CD14-positive monocyte (primary cell): ENCODE data around the gene ANKLE2. TPM values are rescaled to one million over a fixed set of nuclear protein-coding genes. Genes with fewer than 3 reads are reported as not detected.

Experiments used
- DNase-seq, 3 donors: peaks; one replicate each; pipeline ENCODE4 v3.0.0-alpha.2; 2011 to 2022
- H2AFZ ChIP-seq: 2 replicates; pipeline ENCODE4 v1.6.0; 2012; ENCODE audit warnings: mild to moderate bottlenecking, low read depth, low read length, inconsistent platforms; ENCODE audit not compliant: insufficient read depth, poor library complexity, severe bottlenecking
- H3K27ac ChIP-seq, 2 donors: 1 replicate in 1 of 2; 2 replicates in 1 of 2; pipeline ENCODE4 v1.5.1; 2012 to 2013; ENCODE audit warnings: low read length in 2 of 2, control low read depth in 1 of 2, inconsistent platforms in 1 of 2, low read depth in 1 of 2, mild to moderate bottlenecking in 1 of 2
- H3K27me3 ChIP-seq, 2 donors: one replicate each; pipeline versions ENCODE4 v1.6.0 to v1.6.1; 2011 to 2013; ENCODE audit warnings: low read length in 2 of 2; ENCODE audit not compliant: control insufficient read depth in 2 of 2, insufficient read depth in 2 of 2
- H3K36me3 ChIP-seq, 2 donors: replicated peaks in 1 of 2; 1 replicate in 1 of 2; 2 replicates in 1 of 2; pipeline versions ENCODE4 v1.5.1 to v1.6.1; 2012 to 2013; ENCODE audit warnings: low read length in 2 of 2, control low read depth in 1 of 2, inconsistent platforms in 1 of 2, mild to moderate bottlenecking in 1 of 2; ENCODE audit not compliant: insufficient read depth in 2 of 2, control insufficient read depth in 1 of 2
- H3K4me1 ChIP-seq, 2 donors: 1 replicate in 1 of 2; 2 replicates in 1 of 2; pipeline versions ENCODE4 v1.5.1 to v1.6.1; 2012 to 2013; ENCODE audit warnings: low read length in 2 of 2, control low read depth in 1 of 2, inconsistent platforms in 1 of 2, mild to moderate bottlenecking in 1 of 2, moderate library complexity in 1 of 2; ENCODE audit not compliant: insufficient read depth in 2 of 2, control insufficient read depth in 1 of 2
- H3K4me2 ChIP-seq: replicated peaks from 2 replicates; pipeline ENCODE3; 2012; ENCODE audit warnings: low read length, moderate library complexity, mild to moderate bottlenecking; ENCODE audit not compliant: poor library complexity, severe bottlenecking; ENCODE audit errors: extremely low read depth
- H3K4me3 ChIP-seq, 3 experiments: fragments of 200-600 bp in 1 of 3; sonication (generic) in 1 of 3; replicated peaks in 1 of 3; 1 replicate in 2 of 3; 2 replicates in 1 of 3; pipeline ENCODE4 v1.5.1; 2011 to 2013; ENCODE audit warnings: low read length in 3 of 3, mild to moderate bottlenecking in 3 of 3, control low read depth in 2 of 3, low read depth in 2 of 3, inconsistent platforms in 1 of 3, moderate library complexity in 1 of 3
- H3K79me2 ChIP-seq: 2 replicates; pipeline ENCODE4 v1.6.0; 2012; ENCODE audit warnings: mild to moderate bottlenecking, control low read depth, inconsistent platforms, low read length, moderate library complexity; ENCODE audit not compliant: insufficient read depth
- H3K9ac ChIP-seq: 2 replicates; pipeline ENCODE4 v1.6.0; 2017; ENCODE audit warnings: low read length, mild to moderate bottlenecking; ENCODE audit not compliant: insufficient read depth, poor library complexity, severe bottlenecking
- H3K9me3 ChIP-seq, 2 donors: replicated peaks in 1 of 2; 1 replicate in 1 of 2; 2 replicates in 1 of 2; pipeline versions ENCODE4 v1.5.1 to v1.6.1; 2012 to 2013; ENCODE audit warnings: low read length in 2 of 2, control low read depth in 1 of 2; ENCODE audit not compliant: control insufficient read depth in 1 of 2, insufficient read depth in 1 of 2
- H4K20me1 ChIP-seq: 2 replicates; pipeline ENCODE4 v1.6.0; 2012; ENCODE audit warnings: mild to moderate bottlenecking, low read length, control low read depth, moderate library complexity; ENCODE audit not compliant: insufficient read depth
- H3K27ac Mint-ChIP-seq, 7 donors: one replicate each; pipeline ENCODE4 v1.8.0; 2020; ENCODE audit warnings: mild to moderate bottlenecking in 7 of 7, mixed read lengths in 7 of 7, moderate library complexity in 6 of 7, inconsistent platforms in 2 of 7
- H3K27me3 Mint-ChIP-seq, 3 donors: one replicate each; pipeline ENCODE4 v1.8.0; 2021 to 2022; ENCODE audit warnings: low read depth in 3 of 3, mild to moderate bottlenecking in 3 of 3, mixed read lengths in 3 of 3, moderate library complexity in 3 of 3, inconsistent platforms in 1 of 3
- H3K36me3 Mint-ChIP-seq, 2 donors: one replicate each; pipeline ENCODE4 v1.8.0; 2020; ENCODE audit warnings: mixed read lengths in 2 of 2, inconsistent platforms in 1 of 2, mild to moderate bottlenecking in 1 of 2
- H3K4me1 Mint-ChIP-seq: one replicate; pipeline ENCODE4 v1.8.0; 2020; ENCODE audit warnings: mild to moderate bottlenecking, mixed read lengths
- H3K4me3 Mint-ChIP-seq, 2 donors: one replicate each; pipeline ENCODE4 v1.8.0; 2020; ENCODE audit warnings: mild to moderate bottlenecking in 2 of 2, mixed read lengths in 2 of 2, moderate library complexity in 1 of 2
- H3K9me3 Mint-ChIP-seq, 7 donors: one replicate each; pipeline ENCODE4 v1.8.0; 2020 to 2022; ENCODE audit warnings: mixed read lengths in 7 of 7, mild to moderate bottlenecking in 6 of 7, moderate library complexity in 6 of 7, inconsistent platforms in 2 of 7
- CTCF ChIP-seq: fragments of 200-600 bp; IDR thresholded peaks from one replicate; pipeline ENCODE4 v1.8.0; 2022; ENCODE audit warnings: antibody characterized with exemption, mild to moderate bottlenecking
- WGBS: methylation state at CpG from one replicate; pipeline ENCODE4 v1.1.5; 2013; ENCODE audit warnings: missing lambda C conversion rate; ENCODE audit not compliant: insufficient coverage; 5-methylcytosine and 5-hydroxymethylcytosine counted together
- intact Hi-C, 2 donors: fragments of 100-400 bp; cut with micrococcal nuclease; formaldehyde crosslinking; loops; one replicate each; pipeline versions ENCODE4 v1.15.0 to v1.15.1; 2023
- polyA plus RNA-seq, 3 donors: library from polyadenylated mRNA; depleted of rRNA in 1 of 3; unstranded in 2 of 3; stranded (reverse) in 1 of 3; fragments of 300-500 nt in 2 of 3; fragments of >200 nt in 1 of 3; fragmentation: Illumina TruSeq in 2 of 3; gene quantifications; 1 replicate in 2 of 3; 2 replicates in 1 of 3; pipeline ENCODE4 v1.2.3, GENCODE V29; 2012 to 2021

The ANKLE2 gene
- polyA plus RNA-seq, 3 donors = 10.1 to 88.4 (median 15.0) TPM

- TF ChIP-seq CTCF = no peak
- WGBS = 100% methylated on average over 1 of the region's 2 CpGs
- H3K36me3 Mint-ChIP-seq = peaks cover 82 to 97% of the 10 kb centered on the region in 2 donors
These were observed 37.9 kb downstream of the ANKLE2 start for GRCh38 chr12:132723764-132724140.

GRCh38 chr12:132723015-132723763 lies 38.4 kb downstream of the ANKLE2 start:
- Mint-ChIP-seq H3K9me3 (peaks cover 0 to 2% (median 0%) of the 10 kb centered on the region in 7 donors), H3K4me1 (no peaks in the 10 kb centered on the region), H3K27ac (peak overlapping the region in 3 of 7 donors; percentile 21 to 80 (median 44)), H3K36me3 (peaks cover 80 to 94% of the 10 kb centered on the region in 2 donors), H3K4me3 (no peak overlapping the region), H3K27me3 (no peaks in the 10 kb centered on the region)
- peaks cover 82 to 96% of the 10 kb centered on the region in 2 donors for H3K36me3 ChIP-seq
- no peaks in the 10 kb centered on the region for H3K9me3 ChIP-seq
- peak in 1 of 3 donors; percentile 3 for DNase-seq
- peaks cover 4% of the 10 kb centered on the region for H4K20me1 ChIP-seq
- no peak overlapping the region for H3K4me3 ChIP-seq
- H3K27ac ChIP-seq = no peak overlapping the region
- H3K27me3 ChIP-seq = no peaks in the 10 kb centered on the region
- H3K9ac ChIP-seq = no peak overlapping the region
- no peaks in the 10 kb centered on the region for H3K79me2 ChIP-seq
- no peak overlapping the region for H2AFZ ChIP-seq
- H3K4me2 ChIP-seq = no peak overlapping the region
- intact Hi-C loops = no loop called here
- TF ChIP-seq CTCF = no peak
- WGBS = 93% methylated on average over 23 of the region's 30 CpGs
- H3K4me1 ChIP-seq = no peaks in the 10 kb centered on the region

More at GRCh38 chr12:132723764-132724140, 37.9 kb downstream of the ANKLE2 start:
- H4K20me1 ChIP-seq = peaks cover 7% of the 10 kb centered on the region
- no peaks in the 10 kb centered on the region for H3K79me2 ChIP-seq
- H2AFZ ChIP-seq = no peak overlapping the region
- H3K27me3 ChIP-seq = no peaks in the 10 kb centered on the region
- intact Hi-C loops = no loop called here
- no peak overlapping the region for H3K4me2 ChIP-seq
- no peak overlapping the region for H3K27ac ChIP-seq
- no peak for DNase-seq
- H3K4me1 ChIP-seq = no peaks in the 10 kb centered on the region
- peak overlapping the region in 1 of 7 donors; percentile 70 for H3K27ac Mint-ChIP-seq
- H3K9ac ChIP-seq = no peak overlapping the region
- no peak overlapping the region for H3K4me3 ChIP-seq
- no peak overlapping the region for H3K4me3 Mint-ChIP-seq
- H3K9me3 ChIP-seq = no peaks in the 10 kb centered on the region
- no peaks in the 10 kb centered on the region for H3K27me3 Mint-ChIP-seq
- H3K9me3 Mint-ChIP-seq = peaks cover 0 to 2% (median 0%) of the 10 kb centered on the region in 7 donors
- H3K4me1 Mint-ChIP-seq = no peaks in the 10 kb centered on the region
- peaks cover 85 to 100% of the 10 kb centered on the region in 2 donors for H3K36me3 ChIP-seq
